HG02938 (cell line): ENCODE results near the gene SLC6A5.

Experiments used
- ATAC-seq: cut with Tn5 transposase; IDR thresholded peaks from one replicate; pipeline ENCODE4 v1.9.1; 2021; ENCODE audit warnings: mild to moderate bottlenecking, moderate library complexity; ENCODE audit not compliant: unreplicated experiment

SLC6A5 gene

DNA sequence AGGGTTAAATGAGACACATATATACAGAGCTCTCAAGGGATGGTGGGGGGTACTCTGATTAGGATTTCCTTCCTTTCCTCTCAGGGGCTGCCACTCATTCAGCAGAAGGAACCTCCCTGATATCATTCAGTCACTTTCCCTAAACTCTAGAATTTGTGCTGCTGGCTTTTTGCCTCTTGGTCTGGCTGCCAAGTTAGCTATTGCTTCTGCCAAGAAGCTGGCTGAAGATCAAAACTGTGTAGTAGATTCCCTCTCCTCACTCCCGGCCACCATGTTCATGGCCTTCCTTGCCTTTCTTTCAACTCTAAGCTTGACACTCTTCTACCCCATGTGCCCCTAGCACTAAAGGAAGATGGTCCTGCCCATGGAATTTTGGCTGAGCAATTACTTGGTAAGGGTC is 18.7 kb downstream of the SLC6A5 start:
- ATAC-seq: no peak

DNA sequence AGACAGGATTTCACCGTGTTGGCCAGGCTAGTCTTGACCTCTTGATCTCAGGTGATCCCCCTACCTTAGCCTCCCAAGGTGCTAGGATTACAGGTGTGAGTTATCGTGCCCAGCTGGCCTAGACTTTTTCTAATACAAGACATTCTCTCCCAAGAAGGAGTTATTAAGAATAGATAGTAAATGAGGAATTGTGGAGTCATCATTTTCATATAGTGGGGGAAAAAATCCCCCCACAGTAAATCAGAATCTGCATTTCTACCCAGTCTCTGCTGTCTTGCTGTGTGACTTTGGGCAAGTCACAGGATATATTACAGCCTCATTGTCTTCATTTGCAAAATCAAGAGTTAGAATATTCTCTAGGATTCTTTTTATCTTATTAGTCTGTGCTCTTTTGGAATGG is 21.6 kb downstream of the SLC6A5 start:
- no peak for ATAC-seq

DNA sequence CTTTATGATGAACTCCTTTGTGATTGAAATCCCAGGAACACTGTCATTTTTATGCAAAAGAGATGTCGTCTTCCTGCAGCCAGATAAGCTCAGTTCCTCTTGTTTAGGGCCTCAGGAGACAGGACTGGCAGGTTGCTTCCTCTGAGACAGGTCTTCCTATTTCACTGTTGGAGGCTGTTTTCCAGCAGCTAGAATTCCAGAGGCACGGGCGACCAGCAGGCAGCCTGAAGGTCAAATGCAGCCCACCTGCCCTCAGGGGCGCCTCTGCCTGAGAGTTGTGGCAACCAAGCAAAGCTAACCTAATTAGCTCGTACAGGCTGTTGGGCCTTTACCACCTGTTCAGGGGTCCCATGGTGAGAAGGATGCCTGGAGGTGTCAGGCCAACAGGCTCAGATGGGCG is 22.3 kb downstream of the SLC6A5 start:
- no peak for ATAC-seq

GRCh38 chr11:20623252-20623651 is 23.8 kb downstream of the SLC6A5 start:
- no peak for ATAC-seq

DNA sequence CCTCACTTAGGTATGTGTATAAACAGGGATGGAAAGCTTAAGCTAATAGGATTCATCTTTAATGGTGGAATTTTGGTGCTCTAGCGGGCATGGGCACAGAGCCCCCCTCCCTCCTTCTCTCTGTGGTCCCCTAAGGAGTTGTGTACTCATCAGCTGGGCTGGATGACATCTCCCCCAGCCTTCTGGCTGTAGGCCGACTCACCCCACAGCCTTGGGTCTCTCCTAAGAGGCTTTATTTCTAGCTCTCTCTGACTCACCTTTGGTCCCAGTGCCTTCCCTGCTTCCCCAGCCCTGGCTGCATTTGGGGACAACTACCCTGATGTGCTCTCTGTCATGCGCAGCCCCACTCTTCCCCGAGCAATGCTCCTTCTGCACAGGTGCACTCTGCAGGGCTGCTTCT is 26.9 kb downstream of the SLC6A5 start:
- ATAC-seq: no peak

- no peak for ATAC-seq
Measured at GRCh38 chr11:20627026-20627425, 27.6 kb downstream of the SLC6A5 start.

- no peak for ATAC-seq
Measured at GRCh38 chr11:20627701-20628100, 28.3 kb downstream of the SLC6A5 start.

DNA sequence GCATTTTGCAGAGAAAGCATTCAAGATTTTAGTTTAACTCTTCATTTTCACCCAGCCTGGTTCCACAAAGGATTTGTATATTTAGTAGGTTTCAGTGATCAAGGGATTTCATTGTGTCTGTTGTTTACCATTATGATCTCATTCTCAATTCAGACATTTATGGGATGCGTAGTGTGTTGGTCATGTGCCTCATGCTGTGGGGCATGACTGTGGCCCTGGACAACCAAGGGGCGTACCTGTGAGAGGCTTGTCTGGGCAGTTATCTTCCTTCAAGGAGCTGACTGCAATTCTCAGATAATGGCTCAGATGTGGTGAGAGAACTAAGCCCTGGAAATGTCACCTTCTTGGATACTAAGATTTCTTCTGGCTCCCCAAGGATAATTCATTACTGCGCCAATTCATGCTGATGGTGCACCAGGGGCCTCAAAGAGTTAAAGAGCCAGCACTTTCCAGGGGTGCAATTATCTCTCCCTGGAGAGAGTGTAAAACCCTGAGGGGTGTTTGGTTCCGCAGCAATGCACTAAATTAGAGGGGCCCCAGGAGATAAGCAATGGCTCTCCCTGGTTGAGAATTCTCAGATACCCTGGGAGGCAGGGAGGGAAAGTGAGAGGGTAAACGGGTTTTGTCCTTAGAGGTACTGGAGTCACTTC is 32.2 kb downstream of the SLC6A5 start:
- ATAC-seq: no peak

- no peak for ATAC-seq
Measured at GRCh38 chr11:20632169-20632532, 32.7 kb downstream of the SLC6A5 start.

DNA sequence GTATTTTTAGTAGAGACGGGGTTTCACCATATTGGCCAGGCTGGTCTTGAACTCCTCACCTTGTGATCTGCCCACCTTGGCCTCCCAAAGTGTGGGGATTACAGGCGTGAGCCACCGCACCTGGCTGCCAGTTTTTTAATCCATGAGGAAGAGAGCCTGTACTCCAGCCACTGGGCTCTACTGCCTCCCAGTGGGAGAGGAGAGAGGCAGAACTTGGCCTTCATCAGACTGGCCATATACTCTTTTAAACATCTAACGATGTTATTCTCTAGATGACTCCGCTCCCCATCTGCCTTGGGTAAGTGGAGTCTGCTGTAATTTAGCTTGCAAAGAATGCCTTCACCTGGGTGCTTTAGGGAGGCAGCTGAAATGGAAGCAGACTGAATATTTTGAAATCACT is 34.6 kb downstream of the SLC6A5 start:
- ATAC-seq: no peak

DNA sequence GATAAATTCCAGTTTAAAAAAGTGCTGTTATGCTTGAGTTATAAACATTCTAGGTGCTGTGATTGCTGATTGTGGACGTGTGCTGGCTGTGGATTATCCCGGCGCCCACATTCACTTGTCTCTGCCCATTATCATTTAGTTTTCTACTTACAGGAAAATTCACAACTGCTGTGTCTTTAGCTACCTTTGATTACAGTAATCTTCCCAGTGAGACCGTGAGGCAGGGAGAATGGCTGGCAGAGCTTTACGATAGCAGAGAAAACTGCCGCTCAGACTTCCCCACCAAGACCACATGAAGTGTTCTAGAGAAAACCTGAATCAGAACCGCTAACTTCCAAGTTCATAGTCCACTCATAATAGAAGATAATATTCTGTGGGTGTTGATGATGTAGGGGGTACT is 35.4 kb downstream of the SLC6A5 start:
- no peak for ATAC-seq

DNA sequence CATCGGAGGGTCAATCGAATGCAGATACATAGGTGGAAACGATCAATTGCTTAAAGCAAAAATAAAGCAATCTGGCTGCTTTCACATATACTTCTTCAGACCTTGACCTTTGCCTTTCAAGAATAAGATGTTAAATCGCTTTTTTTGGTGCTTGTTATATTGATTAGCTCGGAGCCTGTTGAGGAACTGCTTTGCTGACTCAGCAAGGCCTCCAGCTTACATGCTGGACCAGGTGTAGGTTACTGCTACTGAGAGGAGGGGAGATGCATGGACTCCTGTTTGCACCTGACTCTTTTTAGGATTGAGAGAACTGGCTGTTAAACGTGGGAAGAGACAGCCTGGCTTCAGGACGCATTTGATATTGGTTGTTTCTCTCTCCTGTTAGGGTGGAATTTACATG is 38.7 kb downstream of the SLC6A5 start:
- ATAC-seq: no peak

- no peak for ATAC-seq
Measured at GRCh38 chr11:20639688-20640087, 40.3 kb downstream of the SLC6A5 start.

DNA sequence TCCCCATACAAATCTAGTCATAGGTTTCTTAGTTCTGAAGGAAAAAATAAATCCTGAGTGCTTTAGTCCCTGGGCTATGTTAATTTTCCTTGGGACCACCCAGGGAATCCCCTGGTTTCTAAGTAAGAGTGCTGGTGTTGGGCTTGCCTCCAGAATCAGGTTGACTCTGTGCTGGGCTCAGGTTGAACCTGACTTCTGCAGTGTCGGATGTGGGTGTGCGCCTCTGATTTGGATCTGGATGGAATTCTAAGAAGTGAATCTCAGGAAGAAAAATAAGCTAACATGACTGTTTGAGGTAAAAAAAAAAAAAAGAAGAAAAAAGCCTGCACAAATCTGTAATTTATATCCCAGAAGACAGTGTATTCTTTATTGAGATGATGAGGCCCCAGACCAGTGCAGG is 41.0 kb downstream of the SLC6A5 start:
- ATAC-seq: no peak

GRCh38 chr11:20644360-20644759 is 45.0 kb downstream of the SLC6A5 start:
- ATAC-seq: no peak

DNA sequence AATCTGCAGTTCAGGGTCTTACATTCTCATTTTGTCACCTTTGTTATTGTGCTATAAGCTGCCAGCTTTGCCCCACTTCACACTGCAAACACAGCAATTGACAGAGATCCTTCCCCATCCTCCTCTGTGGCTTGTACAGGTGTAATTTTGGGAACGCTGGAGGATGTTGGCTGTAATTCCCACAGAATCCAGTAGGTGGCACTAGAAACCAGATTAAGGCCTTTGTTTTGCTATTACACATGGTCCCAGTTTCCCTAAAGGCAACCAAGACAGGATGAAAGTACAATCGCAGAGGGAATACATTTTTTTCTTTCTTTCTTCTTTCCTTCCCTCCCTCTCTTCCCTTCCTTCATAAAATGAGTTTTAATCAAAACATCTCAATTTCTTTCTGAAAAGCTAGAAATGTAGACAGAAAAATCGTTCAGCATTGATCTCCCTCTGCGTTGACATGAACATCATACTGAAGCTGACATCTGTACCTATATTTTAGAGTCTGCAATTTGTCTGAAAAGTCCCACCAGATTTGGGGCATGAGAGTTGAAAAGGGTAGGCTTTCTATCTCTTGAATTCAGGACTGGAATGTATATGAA is 48.7 kb downstream of the SLC6A5 start:
- ATAC-seq: peak; percentile 64

DNA sequence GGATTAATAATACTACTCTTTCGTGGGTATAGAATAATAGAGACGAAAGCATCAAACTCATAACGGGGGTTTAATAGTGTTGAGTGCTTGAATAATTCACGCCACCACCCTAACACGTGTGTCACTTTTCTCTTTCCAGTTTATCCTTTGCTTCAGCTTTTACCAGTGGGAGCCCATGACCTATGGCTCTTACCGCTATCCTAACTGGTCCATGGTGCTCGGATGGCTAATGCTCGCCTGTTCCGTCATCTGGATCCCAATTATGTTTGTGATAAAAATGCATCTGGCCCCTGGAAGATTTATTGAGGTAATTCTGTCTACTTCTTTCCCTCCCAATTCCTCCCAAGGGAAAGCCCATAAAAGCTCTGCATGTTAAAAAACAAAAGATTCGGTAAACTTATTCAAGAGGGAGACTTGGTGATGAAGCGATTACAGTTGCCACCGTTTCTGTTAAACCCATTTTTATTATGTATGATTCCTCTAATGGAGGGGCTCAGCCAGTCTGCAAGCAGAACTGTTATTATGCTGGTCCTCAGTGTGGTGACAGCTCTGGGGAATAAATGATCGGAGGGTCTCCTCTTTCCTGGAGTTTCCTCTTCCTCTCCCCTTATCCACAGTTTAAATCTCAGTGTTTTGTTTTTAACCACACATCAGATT is 52.9 kb downstream of the SLC6A5 start:
- no peak for ATAC-seq

GRCh38 chr11:20654038-20654437 is 54.6 kb downstream of the SLC6A5 start:
- no peak for ATAC-seq

DNA sequence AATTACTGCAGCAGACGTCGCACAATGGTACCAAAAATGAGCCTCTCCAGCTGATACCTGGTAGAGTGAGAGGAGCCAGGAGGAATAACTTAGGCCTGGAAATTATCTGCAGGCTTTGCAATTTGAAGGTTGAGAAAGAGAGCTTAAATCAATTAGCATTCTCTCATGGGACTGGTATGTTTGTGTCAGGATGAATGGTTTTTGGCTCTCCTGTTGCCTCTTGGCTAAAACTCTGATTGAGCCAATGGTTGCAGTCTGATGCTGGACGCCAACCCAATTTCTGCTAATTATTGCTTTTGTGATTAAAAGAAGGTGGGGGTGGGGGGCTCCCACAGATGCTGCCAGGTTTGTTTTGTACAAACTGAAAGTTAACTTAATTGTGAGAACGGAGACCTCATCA is 57.5 kb downstream of the SLC6A5 start:
- ATAC-seq: no peak

DNA sequence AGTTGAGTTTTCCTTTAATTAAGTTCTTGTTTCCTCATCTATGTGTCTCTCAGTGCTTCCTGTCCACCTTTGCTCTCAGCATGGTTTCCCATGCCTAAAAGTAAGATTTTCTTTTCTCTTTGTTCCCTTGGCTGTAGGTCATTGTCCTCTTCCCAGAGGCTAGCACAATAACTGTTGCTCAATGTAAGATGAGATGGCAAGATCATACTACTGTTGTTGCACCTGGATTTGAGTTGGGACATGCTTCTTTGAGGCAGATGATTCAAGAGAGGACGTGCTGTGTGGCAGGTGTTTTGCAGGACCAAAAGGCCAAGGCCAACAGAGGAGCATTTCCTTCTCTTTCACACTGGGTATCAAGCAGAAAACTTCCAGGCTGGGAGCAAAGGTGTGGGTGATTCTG is 58.7 kb downstream of the SLC6A5 start:
- no peak for ATAC-seq

DNA sequence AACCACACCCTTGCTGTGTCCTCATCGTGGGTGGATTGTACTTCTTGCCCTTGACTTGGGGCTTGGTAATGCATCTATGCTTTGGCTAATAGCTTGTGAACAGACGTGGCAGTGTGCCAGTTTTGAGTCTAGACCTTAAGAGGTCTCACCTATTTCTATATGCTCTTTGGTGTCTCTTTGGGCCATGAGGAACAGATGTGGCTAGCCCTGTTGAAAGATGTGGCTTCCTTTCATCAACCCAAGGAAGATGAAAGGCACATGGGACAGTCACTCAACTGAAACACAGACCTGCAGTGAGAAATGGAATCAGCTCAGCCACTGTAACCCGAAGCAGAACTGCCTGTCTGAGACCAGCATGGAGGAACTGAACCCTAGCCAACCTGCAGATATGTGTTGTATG is 62.0 kb downstream of the SLC6A5 start:
- ATAC-seq: no peak

DNA sequence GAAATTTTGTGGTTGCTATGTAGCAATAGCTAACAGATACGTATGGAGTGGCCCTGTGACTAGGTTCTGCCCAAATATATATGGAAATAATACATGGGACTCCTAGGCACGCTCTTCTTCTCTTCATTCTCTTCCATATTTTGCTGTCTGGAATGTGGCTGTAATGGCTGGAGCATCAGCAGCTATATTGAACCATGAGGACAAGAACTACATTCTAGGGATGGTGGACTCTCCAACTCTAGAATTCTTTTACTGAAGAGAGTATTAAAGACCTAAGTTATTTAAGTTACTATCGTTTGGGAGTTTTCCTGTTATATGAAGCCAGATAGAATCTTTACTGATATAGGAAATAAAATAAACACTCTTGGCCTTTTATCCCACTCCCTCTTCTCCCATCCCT is 62.4 kb downstream of the SLC6A5 start:
- no peak for ATAC-seq
